PC-9 (cell line): ENCODE measurements around the gene HAP1.

Source experiments
- CTCF ChIP-seq: fragments of 200-600 bp; sonication (generic); conservative IDR thresholded peaks from 2 replicates; pipeline ENCODE4 v1.6.1; 2017; ENCODE audit warnings: mixed run types, antibody characterized with exemption, mild to moderate bottlenecking, moderate library complexity
- EZH2 ChIP-seq: fragments of 200-600 bp; sonication (generic); IDR thresholded peaks from 2 replicates; pipeline ENCODE4 v1.8.0; 2017; ENCODE audit warnings: antibody characterized with exemption, low read depth

GRCh38 chr17:41695954-41696757, 38.3 kb downstream of the HAP1 start:
- TF ChIP-seq CTCF (peak; percentile 88), EZH2 (no peak)
